ACHN (cell line): ENCODE measurements around the gene CTBP2.

Source experiments
- DNase-seq: peaks from one replicate; pipeline ENCODE4 v3.0.0-alpha.2; 2015
- in situ Hi-C: cut with HindIII; loops from 2 replicates; pipeline ENCODE4 v1.10.0; 2017; ENCODE audit warnings: low sequenced_read_pairs, low pct_ligation_motif_present, low pct_unique_long_range_greater_than_20kb

CTBP2 gene

GRCh38 chr10:124959564-124959963 lies 200.8 kb downstream of the CTBP2 start:
- in situ Hi-C loops = no loop called here
- no peak for DNase-seq

DNA sequence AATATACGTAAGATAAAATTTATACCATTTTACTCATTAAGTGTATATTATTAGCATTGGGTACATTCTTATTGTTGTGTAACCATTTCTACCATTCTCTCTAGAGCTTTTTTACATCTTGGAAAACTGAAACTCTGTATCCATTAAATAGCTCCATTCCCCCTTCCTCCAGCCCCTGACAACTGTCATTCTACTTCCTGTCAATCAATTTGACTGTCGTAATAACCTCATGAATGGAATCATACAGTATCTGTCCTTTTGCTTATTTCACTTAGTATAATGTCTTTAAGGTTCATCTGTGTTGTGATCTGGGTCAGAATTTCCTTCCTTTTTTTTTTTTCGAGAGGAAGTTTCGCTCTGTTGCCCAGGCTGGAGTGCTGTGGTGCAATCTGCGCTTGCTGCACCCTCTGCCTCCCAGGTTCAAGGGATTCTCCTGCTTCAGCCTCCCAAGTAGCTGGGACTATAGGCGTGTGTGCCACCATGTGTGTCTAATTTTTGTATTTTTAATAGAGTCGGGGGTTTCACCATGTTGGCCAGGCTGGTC lies 202.9 kb downstream of the CTBP2 start:
- DNase-seq = no peak
- in situ Hi-C loops = no loop called here

DNA sequence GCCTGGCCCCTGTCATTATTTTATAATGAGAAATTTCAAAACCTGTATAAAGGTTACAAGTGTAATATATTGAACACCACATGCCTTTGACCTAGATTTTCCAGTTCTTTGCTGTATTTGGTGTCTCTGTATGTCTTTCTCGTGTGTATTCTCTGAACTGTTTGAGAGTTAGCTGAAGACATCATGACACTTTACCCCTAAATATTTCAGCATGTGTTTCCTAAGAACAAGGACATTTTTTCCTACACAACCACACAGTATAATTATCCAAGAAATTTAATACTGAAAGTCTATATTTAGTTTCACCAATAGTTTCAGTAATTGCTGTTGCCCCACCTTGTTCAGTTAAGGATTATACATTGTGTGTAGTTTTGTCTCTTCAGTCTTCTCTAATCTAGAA lies 203.6 kb downstream of the CTBP2 start:
- in situ Hi-C loops = no loop called here
- DNase-seq = no peak

DNA sequence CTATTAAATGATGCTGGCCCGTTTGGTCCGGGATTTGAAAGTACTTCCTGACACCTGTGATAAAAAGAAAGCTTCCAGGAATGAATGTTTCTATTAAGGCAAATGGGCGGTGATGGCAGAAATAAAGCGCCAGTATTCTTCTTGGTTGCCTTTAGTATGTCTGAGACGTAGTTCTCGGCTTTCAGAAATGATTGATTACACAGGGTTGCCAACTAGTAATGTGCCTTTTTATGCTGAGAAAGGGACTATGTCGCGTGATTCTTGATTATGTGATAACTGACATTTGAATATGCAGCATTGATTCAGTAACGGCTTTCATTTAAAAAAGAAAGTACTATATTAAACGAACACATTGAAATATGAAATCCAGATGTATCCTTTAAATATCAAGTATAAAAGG lies 204.5 kb downstream of the CTBP2 start:
- in situ Hi-C loops = no loop called here
- DNase-seq = no peak

GRCh38 chr10:124955243-124955642 lies 205.1 kb downstream of the CTBP2 start:
- no peak for DNase-seq
- in situ Hi-C loops = no loop called here

DNA sequence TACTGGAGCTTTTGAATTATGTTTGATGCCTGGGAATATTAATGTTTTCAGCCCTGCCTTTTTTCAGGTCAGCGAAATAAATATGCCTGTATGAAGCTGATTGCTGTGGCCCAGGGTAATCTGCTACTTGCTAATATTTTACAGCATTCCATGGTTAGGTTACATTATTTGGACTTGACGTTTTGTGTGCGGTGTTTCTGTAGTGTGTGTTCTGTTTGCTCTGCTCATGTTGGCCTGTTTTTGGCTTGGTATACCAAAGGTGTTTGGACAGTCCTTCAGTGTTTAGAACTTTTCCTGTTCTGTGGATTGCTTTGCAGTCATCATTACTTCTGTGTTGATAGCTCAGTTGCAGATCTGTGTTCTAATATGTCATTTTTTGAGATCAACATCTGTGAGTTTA lies 206.9 kb downstream of the CTBP2 start:
- in situ Hi-C loops = no loop called here
- DNase-seq = no peak

- in situ Hi-C loops = no loop called here
- DNase-seq = no peak
These were observed 208.2 kb downstream of the CTBP2 start for GRCh38 chr10:124952123-124952522.

DNA sequence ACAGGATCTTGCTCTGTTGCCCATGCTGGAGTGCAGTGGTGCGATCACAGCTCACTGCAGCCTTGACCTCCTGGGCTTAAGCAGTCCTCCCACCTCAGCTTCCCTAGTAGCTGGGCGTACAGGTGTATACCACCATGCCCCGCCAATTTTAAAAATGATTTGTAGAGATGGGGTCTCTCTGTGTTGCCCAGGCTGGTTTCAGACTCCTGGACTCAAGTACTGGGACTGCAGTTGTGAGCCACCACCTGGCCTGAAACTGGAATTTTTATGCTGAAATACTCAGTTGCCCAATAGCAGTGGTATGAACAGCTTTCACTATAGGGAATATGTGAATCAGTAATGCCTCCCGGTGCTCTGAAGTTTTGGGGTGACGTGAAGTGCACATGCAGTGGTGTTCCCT lies 210.8 kb downstream of the CTBP2 start:
- DNase-seq = no peak
- in situ Hi-C loops = no loop called here

- no peak for DNase-seq
These were observed 213.4 kb downstream of the CTBP2 start for GRCh38 chr10:124946945-124947344.

GRCh38 chr10:124944982-124945381 lies 215.4 kb downstream of the CTBP2 start:
- DNase-seq = no peak
- in situ Hi-C loops = no loop called here

More at GRCh38 chr10:124946945-124947344, 213.4 kb downstream of the CTBP2 start:
- in situ Hi-C loops = no loop called here

- in situ Hi-C loops = no loop called here
- peak; percentile 27 for DNase-seq
These were observed 216.9 kb downstream of the CTBP2 start for GRCh38 chr10:124943301-124944092.

GRCh38 chr10:124942317-124943169 lies 217.8 kb downstream of the CTBP2 start:
- in situ Hi-C loops = no loop called here
- DNase-seq = no peak

DNA sequence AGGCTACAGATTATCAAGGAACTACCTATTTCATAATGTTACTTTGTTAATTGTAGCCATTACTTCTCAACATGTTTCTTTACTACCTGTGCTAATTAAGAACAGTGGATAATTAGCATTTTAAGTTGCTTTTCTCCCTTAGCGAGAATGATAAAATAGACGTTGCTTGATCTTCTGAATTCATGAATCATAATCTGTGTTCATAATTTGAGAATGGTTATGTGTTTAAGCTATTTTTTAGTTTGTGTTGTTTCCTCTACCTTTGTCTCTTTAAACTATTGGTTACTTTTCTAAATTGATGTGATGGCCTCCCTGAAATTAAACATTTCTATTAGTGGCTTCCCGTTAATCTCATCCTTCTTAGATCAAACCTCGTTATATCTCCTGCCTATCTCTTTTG lies 218.5 kb downstream of the CTBP2 start, which contains the start of gene ZRANB1:
Gene ZRANB1, plus strand, starts transcription at position 301 of the 400 bp plus-strand sequence. CDS start 371 bp downstream, outside the sequence.
- in situ Hi-C loops = no loop called here
- DNase-seq = no peak

DNA sequence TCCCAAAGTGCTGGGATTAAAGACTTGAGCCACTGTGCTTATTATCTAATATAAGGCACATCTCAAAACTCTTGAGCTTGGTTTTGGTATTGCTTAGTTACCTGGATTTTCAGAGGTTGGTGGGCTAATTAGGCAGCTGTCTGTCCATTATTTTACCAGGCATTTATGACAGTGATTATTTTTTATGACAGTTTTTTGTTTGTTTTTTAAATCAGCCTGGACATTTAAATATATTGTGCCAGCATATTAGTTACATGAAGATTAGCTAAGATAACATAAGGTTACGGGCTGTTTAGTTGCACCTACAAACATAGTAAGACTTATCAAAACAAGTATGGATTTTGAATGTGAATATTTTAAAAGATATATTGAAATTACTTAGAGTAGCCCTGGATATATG lies 221.1 kb downstream of the CTBP2 start:
- in situ Hi-C loops = no loop called here
- no peak for DNase-seq

GRCh38 chr10:124936813-124937212 lies 223.6 kb downstream of the CTBP2 start:
- no peak for DNase-seq
- in situ Hi-C loops = no loop called here

DNA sequence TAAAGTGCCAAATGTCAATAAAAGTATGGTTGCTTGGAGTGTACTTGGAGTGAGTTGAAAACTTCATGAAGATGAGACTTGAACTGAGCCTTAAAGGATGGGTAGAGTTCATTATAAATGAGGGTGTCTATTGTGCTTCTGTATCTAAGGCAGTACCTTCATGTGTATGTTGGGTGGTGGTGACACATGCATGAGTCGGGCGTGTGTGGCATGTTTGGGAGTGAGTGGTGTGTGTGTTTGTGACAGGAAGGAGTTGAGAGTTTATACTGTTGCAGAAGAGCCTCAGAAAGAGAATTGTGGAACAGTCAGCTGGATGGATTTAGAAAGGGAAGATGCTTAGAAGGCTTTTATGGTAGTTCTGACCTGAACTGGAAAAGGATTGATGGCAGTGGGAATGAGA lies 224.4 kb downstream of the CTBP2 start:
- DNase-seq = no peak
- in situ Hi-C loops = no loop called here
